CD4-positive, CD25-positive, alpha-beta regulatory T cell (primary cell): ENCODE measurements around the gene RPL14. TPM values are rescaled to one million over a fixed set of nuclear protein-coding genes. Genes with fewer than 3 reads are reported as not detected.

ENCODE experiments used
- ATAC-seq, 2 donors: fragments of 150-1000 bp; cut with Tn5 transposase; one replicate each; pipeline ENCODE4 v1.10.0; 2021; ENCODE audit warnings: low read depth in 2 of 2, moderate number of reproducible peaks in 2 of 2, moderate library complexity in 1 of 2
- DNase-seq, 3 donors: peaks; one replicate each; pipeline versions ENCODE4 v3.0.0 to v3.0.0-alpha.2; 2012 to 2022; ENCODE audit warnings: mixed read lengths in 1 of 3
- H3K27ac ChIP-seq: one replicate; pipeline ENCODE4 v1.7.0; 2013; ENCODE audit warnings: mild to moderate bottlenecking, low read length; ENCODE audit not compliant: insufficient read depth, poor library complexity, severe bottlenecking
- H3K27me3 ChIP-seq: one replicate; pipeline ENCODE4 v1.7.0; 2013; ENCODE audit warnings: low read length; ENCODE audit not compliant: control insufficient read depth, insufficient read depth
- H3K36me3 ChIP-seq: one replicate; pipeline ENCODE4 v1.7.0; 2013; ENCODE audit warnings: mild to moderate bottlenecking, low read length, moderate library complexity; ENCODE audit not compliant: control insufficient read depth, insufficient read depth
- H3K4me1 ChIP-seq: 2 replicates; pipeline ENCODE4 v1.7.0; 2013; ENCODE audit warnings: mild to moderate bottlenecking, low read length; ENCODE audit not compliant: insufficient read depth, control insufficient read depth, poor library complexity, severe bottlenecking
- H3K4me3 ChIP-seq: one replicate; pipeline ENCODE4 v1.7.0; 2013; ENCODE audit warnings: low read depth, mild to moderate bottlenecking, low read length, moderate library complexity
- H3K9me3 ChIP-seq, 2 experiments: 1 replicate in 1 of 2; 2 replicates in 1 of 2; pipeline ENCODE4 v1.7.0; 2013; ENCODE audit warnings: low read length in 2 of 2, mild to moderate bottlenecking in 1 of 2, moderate library complexity in 1 of 2; ENCODE audit not compliant: control insufficient read depth in 2 of 2
- H3K27ac Mint-ChIP-seq, 3 donors: one replicate each; pipeline ENCODE4 v1.8.0; 2020 to 2022; ENCODE audit warnings: mild to moderate bottlenecking in 3 of 3, mixed read lengths in 3 of 3, moderate library complexity in 2 of 3
- H3K27me3 Mint-ChIP-seq: one replicate; pipeline ENCODE4 v1.8.0; 2022; ENCODE audit warnings: mild to moderate bottlenecking, mixed read lengths
- H3K36me3 Mint-ChIP-seq: one replicate; pipeline ENCODE4 v1.8.0; 2020; ENCODE audit warnings: mixed read lengths
- H3K4me1 Mint-ChIP-seq, 4 donors: one replicate each; pipeline ENCODE4 v1.8.0; 2020 to 2022; ENCODE audit warnings: mixed read lengths in 4 of 4, mild to moderate bottlenecking in 1 of 4
- H3K4me3 Mint-ChIP-seq, 4 donors: one replicate each; pipeline ENCODE4 v1.8.0; 2020 to 2022; ENCODE audit warnings: mild to moderate bottlenecking in 4 of 4, mixed read lengths in 4 of 4, moderate library complexity in 3 of 4
- H3K9me3 Mint-ChIP-seq, 7 donors: one replicate each; pipeline ENCODE4 v1.8.0; 2020 to 2022; ENCODE audit warnings: mixed read lengths in 7 of 7, mild to moderate bottlenecking in 3 of 7, moderate library complexity in 2 of 7
- polyA plus RNA-seq, 4 donors: library from polyadenylated mRNA; unstranded; fragments of 300-500 nt; fragmentation: Illumina TruSeq; gene quantifications; one replicate each; pipeline ENCODE4 v1.2.3, GENCODE V29; 2021
- total RNA-seq: library from RNA; stranded (reverse); gene quantifications from one replicate; pipeline ENCODE4 v1.2.3, GENCODE V29; 2022

RPL14 gene
- total and polyA plus RNA-seq, 5 donors from 2014 or later = 926 to 2,234 (median 1,551) TPM

GRCh38 chr3:40476478-40477470 is 19.6 kb downstream of the RPL14 start, which contains the start of gene ZNF619:
Gene ZNF619, plus strand, starts transcription at chr3:40477122. Its CDS starts 858 bp downstream, at chr3:40477980.
- H3K4me3 Mint-ChIP-seq = peak within 1 kb of the TSS; percentile 82 to 97 (median 93)
- H3K4me1 Mint-ChIP-seq = peaks cover 18 to 45% (median 27%) of the 10 kb centered on the region in 4 donors
- H3K27ac Mint-ChIP-seq = peak within 1 kb of the TSS; percentile 90 to 98 (median 98)
- no peaks in the 10 kb centered on the region for H3K27me3 ChIP-seq
- H3K4me3 ChIP-seq = peak within 1 kb of the TSS; percentile 86
- H3K36me3 Mint-ChIP-seq = peaks cover 18% of the 10 kb centered on the region
- DNase-seq (peak; percentile 49 to 78 (median 65)), ATAC-seq (peak; percentile 83 to 88)
- H3K27ac ChIP-seq = peak within 1 kb of the TSS; percentile 69
- no peaks in the 10 kb centered on the region for H3K9me3 ChIP-seq
- H3K27me3 Mint-ChIP-seq = no peaks in the 10 kb centered on the region
- H3K4me1 ChIP-seq = peaks cover 8% of the 10 kb centered on the region
- peaks cover 0 to 2% (median 0%) of the 10 kb centered on the region in 7 donors for H3K9me3 Mint-ChIP-seq
- H3K36me3 ChIP-seq = peaks cover 14% of the 10 kb centered on the region

GRCh38 chr3:40477666-40478065 is 20.5 kb downstream of the RPL14 start:
- Histone ChIP-seq H3K4me3 (peak overlapping the region; percentile 86), H3K9me3 (no peaks in the 10 kb centered on the region), H3K27ac (peak overlapping the region; percentile 69), H3K27me3 (no peaks in the 10 kb centered on the region), H3K36me3 (peaks cover 19% of the 10 kb centered on the region), H3K4me1 (peaks cover 8% of the 10 kb centered on the region)
- peak overlapping the region; percentile 82 to 97 (median 93) for H3K4me3 Mint-ChIP-seq
- peaks cover 18 to 54% (median 30%) of the 10 kb centered on the region in 4 donors for H3K4me1 Mint-ChIP-seq
- H3K27me3 Mint-ChIP-seq = no peaks in the 10 kb centered on the region
- ATAC-seq (no peak), DNase-seq (no peak)
- H3K9me3 Mint-ChIP-seq = peaks cover 0 to 2% (median 0%) of the 10 kb centered on the region in 7 donors
- H3K36me3 Mint-ChIP-seq = peaks cover 25% of the 10 kb centered on the region
- H3K27ac Mint-ChIP-seq = peak overlapping the region; percentile 90 to 98 (median 98)

DNA sequence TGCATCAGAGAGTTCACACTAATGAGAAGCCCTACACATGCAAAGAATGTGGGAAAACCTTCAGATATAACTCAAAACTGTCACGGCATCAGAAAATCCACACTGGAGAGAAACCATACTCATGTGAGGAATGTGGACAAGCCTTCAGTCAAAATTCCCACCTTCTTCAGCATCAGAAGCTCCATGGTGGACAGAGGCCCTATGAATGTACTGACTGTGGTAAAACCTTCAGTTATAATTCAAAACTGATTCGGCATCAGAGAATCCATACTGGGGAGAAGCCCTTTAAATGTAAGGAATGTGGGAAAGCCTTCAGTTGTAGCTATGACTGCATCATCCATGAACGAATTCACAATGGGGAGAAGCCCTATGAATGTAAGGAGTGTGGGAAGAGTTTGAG is 30.0 kb downstream of the RPL14 start:
- Histone ChIP-seq H3K27ac (no peak overlapping the region), H3K9me3 (peaks cover 15 to 19% of the 10 kb centered on the region in 2 experiments), H3K4me1 (no peaks in the 10 kb centered on the region), H3K36me3 (peaks cover 37% of the 10 kb centered on the region), H3K4me3 (no peak overlapping the region), H3K27me3 (no peaks in the 10 kb centered on the region)
- Mint-ChIP-seq H3K36me3 (peaks cover 60% of the 10 kb centered on the region), H3K27me3 (no peaks in the 10 kb centered on the region), H3K4me3 (no peak overlapping the region), H3K27ac (no peak overlapping the region), H3K9me3 (peaks cover 0 to 24% (median 8%) of the 10 kb centered on the region in 7 donors), H3K4me1 (peaks cover 0 to 9% (median 4%) of the 10 kb centered on the region in 4 donors)
- ATAC-seq = no peak
- DNase-seq = no peak

DNA sequence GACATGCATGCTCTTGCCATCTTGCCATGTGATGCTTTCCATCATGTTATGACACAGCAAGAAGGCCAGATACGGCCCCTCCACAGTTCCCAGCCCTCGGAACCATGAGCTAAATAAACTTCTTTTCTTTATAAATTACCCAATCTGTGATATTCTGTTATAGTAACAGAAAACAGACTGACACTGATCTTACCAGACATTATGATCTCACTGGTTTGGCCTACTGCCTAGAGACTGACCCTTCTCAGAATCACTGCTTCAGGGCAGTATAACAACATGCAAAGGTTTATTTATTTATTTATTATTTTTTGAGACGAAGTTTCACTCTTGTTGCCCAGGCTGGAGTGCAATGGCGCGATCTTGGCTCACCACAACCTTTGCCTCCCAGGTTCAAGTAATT is 33.8 kb downstream of the RPL14 start:
- Histone ChIP-seq H3K9me3 (peaks cover 15 to 19% of the 10 kb centered on the region in 2 experiments), H3K4me3 (no peak overlapping the region), H3K36me3 (peaks cover 21% of the 10 kb centered on the region), H3K4me1 (no peaks in the 10 kb centered on the region), H3K27ac (no peak overlapping the region), H3K27me3 (no peaks in the 10 kb centered on the region)
- H3K27ac Mint-ChIP-seq = no peak overlapping the region
- no peak for ATAC-seq
- DNase-seq = no peak
- H3K9me3 Mint-ChIP-seq = peaks cover 0 to 24% (median 9%) of the 10 kb centered on the region in 7 donors
- no peak overlapping the region for H3K4me3 Mint-ChIP-seq
- H3K4me1 Mint-ChIP-seq = peaks cover 0 to 3% (median 1%) of the 10 kb centered on the region in 4 donors
- peaks cover 37% of the 10 kb centered on the region for H3K36me3 Mint-ChIP-seq
- no peaks in the 10 kb centered on the region for H3K27me3 Mint-ChIP-seq

DNA sequence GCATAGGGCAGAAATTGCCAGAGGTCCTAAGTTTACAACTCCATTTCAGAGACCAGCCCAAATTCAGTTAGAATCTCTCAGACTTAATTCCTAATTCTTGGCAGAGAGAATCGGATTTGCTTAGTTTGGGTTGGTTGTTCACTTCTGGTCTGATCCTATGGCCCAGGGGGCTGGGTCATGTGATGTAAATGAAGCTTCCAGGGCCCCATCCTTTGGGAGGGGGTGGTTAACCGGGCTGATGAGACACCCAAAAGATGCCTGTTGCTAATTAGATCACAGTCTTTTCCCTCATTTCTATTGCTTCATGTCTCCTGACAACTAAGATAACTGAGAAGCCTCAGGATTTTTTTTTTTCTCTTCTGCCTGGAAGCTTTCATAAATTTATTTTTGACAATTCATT is 37.6 kb downstream of the RPL14 start:
- peaks cover 0 to 6% (median 0%) of the 10 kb centered on the region in 7 donors for H3K9me3 Mint-ChIP-seq
- ATAC-seq (no peak), DNase-seq (no peak)
- H3K4me1 ChIP-seq = no peaks in the 10 kb centered on the region
- H3K4me3 ChIP-seq = no peak overlapping the region
- no peaks in the 10 kb centered on the region for H3K36me3 ChIP-seq
- H3K27ac ChIP-seq = no peak overlapping the region
- peaks cover 0 to 3% (median 0%) of the 10 kb centered on the region in 4 donors for H3K4me1 Mint-ChIP-seq
- no peaks in the 10 kb centered on the region for H3K27me3 Mint-ChIP-seq
- peaks cover 16% of the 10 kb centered on the region for H3K36me3 Mint-ChIP-seq
- H3K9me3 ChIP-seq = no peaks in the 10 kb centered on the region
- H3K27ac Mint-ChIP-seq = no peak overlapping the region
- no peak overlapping the region for H3K4me3 Mint-ChIP-seq
- H3K27me3 ChIP-seq = no peaks in the 10 kb centered on the region

DNA sequence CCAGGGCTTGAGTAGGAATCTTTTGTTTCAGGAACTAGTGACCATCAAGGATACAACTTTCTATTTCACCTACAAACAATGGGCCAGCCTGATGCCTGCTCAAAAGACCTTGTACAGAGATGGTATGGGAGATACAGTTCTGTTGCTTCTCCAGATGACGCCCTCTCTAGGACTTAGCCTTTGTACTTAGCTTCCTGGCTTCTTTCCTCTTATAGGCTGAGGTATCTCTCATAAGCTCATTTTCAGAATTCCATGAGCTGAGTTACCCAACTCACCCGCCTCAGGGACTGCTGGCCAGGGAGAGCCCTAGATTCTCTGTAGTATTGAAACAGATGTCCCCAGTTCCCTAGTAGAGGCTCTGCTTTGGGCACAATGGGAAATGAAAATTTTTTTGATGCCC is 40.1 kb downstream of the RPL14 start:
- Mint-ChIP-seq H3K27ac (no peak overlapping the region), H3K36me3 (peaks cover 8% of the 10 kb centered on the region), H3K27me3 (no peaks in the 10 kb centered on the region), H3K4me3 (no peak overlapping the region), H3K4me1 (no peaks in the 10 kb centered on the region), H3K9me3 (peaks cover 0 to 4% (median 0%) of the 10 kb centered on the region in 7 donors)
- ATAC-seq (no peak), DNase-seq (no peak)
- Histone ChIP-seq H3K36me3 (no peaks in the 10 kb centered on the region), H3K27me3 (no peaks in the 10 kb centered on the region), H3K4me3 (no peak overlapping the region), H3K27ac (no peak overlapping the region), H3K4me1 (no peaks in the 10 kb centered on the region), H3K9me3 (no peaks in the 10 kb centered on the region)

DNA sequence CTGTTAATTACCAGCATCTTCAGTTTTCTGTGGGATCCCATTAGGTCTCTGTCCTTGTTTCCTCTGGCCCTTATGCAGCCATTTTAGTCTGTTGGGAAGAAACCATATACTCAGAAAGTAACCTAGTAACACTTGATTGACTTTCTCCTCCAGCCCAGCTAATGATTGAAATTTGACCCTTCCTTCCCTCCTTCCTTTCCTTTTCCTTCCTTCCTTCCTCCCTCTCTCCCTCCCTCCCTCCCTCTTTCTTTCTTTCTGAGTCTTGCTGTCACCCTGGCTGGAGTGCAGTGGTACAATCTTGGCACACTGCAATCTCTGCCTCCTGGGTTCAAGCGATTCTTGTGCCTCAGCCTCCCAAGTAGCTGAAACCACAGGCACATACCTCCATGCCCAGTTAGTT is 42.8 kb downstream of the RPL14 start:
- H3K4me1 ChIP-seq = no peaks in the 10 kb centered on the region
- no peaks in the 10 kb centered on the region for H3K27me3 ChIP-seq
- H3K36me3 ChIP-seq = no peaks in the 10 kb centered on the region
- H3K27ac ChIP-seq = no peak overlapping the region
- H3K36me3 Mint-ChIP-seq = peaks cover 8% of the 10 kb centered on the region
- H3K9me3 ChIP-seq = no peaks in the 10 kb centered on the region
- DNase-seq (no peak), ATAC-seq (no peak)
- H3K27ac Mint-ChIP-seq = no peak overlapping the region
- H3K27me3 Mint-ChIP-seq = no peaks in the 10 kb centered on the region
- H3K4me3 Mint-ChIP-seq = no peak overlapping the region
- peaks cover 0 to 4% (median 0%) of the 10 kb centered on the region in 7 donors for H3K9me3 Mint-ChIP-seq
- H3K4me1 Mint-ChIP-seq = peaks cover 0 to under 1% (median 0%) of the 10 kb centered on the region in 4 donors
- H3K4me3 ChIP-seq = no peak overlapping the region
